WERI-Rb-1 (cell line): ENCODE data around the gene COMMD1.
A peak's percentile ranks its signal among the peaks of the same experiment; 100 is the strongest.
"Not testable (repeated sequence)": the region's sequence is repeated elsewhere in the genome, so short reads cannot be mapped to it uniquely, and the experiment has no call there.

ENCODE experiments used
- DNase-seq: peaks from one replicate; pipeline ENCODE4 v3.0.0-alpha.2; 2020
- H3K27ac ChIP-seq: fragments of 250-450 bp; sonication (Bioruptor Pico); 2 replicates; pipeline ENCODE4 v1.5.1; 2020; ENCODE audit warnings: mild to moderate bottlenecking, moderate library complexity
- H3K27me3 ChIP-seq: fragments of 250-450 bp; sonication (Bioruptor Pico); 2 replicates; pipeline ENCODE4 v1.5.1; 2021; ENCODE audit warnings: mild to moderate bottlenecking, low read depth, moderate library complexity; ENCODE audit not compliant: insufficient read depth, severe bottlenecking
- H3K36me3 ChIP-seq: fragments of 250-450 bp; sonication (Bioruptor Pico); 2 replicates; pipeline ENCODE4 v1.5.1; 2020; ENCODE audit warnings: mild to moderate bottlenecking, moderate library complexity
- H3K4me3 ChIP-seq: 2 replicates; pipeline ENCODE4 v1.5.1; 2011; ENCODE audit warnings: low read depth, mild to moderate bottlenecking, control low read depth, low read length
- H3K9me3 ChIP-seq: fragments of 250-450 bp; sonication (Bioruptor Pico); 2 replicates; pipeline ENCODE4 v1.5.1; 2021; ENCODE audit warnings: mild to moderate bottlenecking, moderate library complexity; ENCODE audit not compliant: severe bottlenecking
- TF ChIP-seq, protein P1 (sequence below): IDR thresholded peaks from 2 replicates; pipeline ENCODE4 v1.5.1; 2011; ENCODE audit warnings: low read depth, mild to moderate bottlenecking, control low read depth, inconsistent platforms, low read length

COMMD1 gene

DNA sequence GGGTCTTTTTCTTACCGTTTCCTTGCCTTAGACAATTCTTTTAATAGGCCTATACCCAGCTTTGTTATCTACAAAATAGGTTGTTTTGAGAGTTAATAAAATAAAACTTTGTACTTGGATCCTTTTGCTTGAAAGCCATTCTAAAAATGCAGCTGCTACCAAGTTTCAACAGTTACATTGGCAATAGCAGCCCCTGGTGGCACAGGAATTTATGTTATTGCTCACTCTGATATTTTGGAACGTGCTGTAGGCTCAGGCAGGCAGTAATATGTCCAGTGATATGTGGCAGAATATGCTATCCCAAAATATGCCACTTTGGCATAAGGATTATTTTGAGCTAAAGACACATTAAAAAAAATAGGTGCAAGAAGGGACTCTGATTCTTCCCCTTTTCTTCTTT is 6.7 kb upstream of the COMMD1 start:
- Histone ChIP-seq H3K4me3 (no peak overlapping the region), H3K27me3 (no peaks in the 10 kb centered on the region), H3K36me3 (no peaks in the 10 kb centered on the region), H3K27ac (no peak overlapping the region), H3K9me3 (no peaks in the 10 kb centered on the region)
- TF ChIP-seq, protein P1, sequence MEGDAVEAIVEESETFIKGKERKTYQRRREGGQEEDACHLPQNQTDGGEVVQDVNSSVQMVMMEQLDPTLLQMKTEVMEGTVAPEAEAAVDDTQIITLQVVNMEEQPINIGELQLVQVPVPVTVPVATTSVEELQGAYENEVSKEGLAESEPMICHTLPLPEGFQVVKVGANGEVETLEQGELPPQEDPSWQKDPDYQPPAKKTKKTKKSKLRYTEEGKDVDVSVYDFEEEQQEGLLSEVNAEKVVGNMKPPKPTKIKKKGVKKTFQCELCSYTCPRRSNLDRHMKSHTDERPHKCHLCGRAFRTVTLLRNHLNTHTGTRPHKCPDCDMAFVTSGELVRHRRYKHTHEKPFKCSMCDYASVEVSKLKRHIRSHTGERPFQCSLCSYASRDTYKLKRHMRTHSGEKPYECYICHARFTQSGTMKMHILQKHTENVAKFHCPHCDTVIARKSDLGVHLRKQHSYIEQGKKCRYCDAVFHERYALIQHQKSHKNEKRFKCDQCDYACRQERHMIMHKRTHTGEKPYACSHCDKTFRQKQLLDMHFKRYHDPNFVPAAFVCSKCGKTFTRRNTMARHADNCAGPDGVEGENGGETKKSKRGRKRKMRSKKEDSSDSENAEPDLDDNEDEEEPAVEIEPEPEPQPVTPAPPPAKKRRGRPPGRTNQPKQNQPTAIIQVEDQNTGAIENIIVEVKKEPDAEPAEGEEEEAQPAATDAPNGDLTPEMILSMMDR, result peak; percentile 63
- peak; percentile 32 for DNase-seq

DNA sequence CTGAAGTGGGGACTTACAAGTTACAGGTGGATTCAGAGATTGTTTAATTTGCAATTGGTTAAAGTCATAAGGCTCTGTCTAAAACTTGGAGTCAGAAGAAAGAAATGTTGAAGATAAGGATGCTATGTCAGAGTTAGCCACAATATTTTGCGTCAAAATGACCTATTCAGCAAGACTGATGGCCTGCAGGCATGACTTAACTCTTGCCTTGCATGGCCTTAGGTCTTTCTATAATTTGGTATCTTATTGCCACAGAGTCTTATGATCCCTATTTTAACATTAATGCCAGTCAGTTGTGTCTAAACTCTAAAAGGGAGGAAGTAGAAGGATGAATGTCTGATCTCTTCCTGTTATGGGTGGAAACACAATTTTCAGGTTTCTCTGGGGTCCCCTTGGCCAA is 5.2 kb upstream of the COMMD1 start:
- Histone ChIP-seq H3K27ac (no peak overlapping the region), H3K4me3 (no peak overlapping the region), H3K36me3 (no peaks in the 10 kb centered on the region), H3K9me3 (no peaks in the 10 kb centered on the region), H3K27me3 (no peaks in the 10 kb centered on the region)
- TF ChIP-seq, protein P1, result no peak
- DNase-seq, result no peak

DNA sequence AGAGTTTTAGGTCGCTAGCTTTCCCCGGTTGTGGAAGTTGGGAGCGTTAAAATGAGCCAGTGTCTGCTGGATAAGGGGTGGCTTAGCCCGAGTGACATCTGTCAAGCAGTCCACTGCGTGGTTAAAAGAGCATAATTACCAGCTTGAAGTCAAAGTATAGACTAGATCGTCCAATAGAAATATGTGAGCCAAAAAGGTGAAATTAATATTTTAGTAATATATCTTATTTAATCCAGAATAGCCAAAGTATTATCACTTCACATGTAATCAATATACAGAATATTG is 654 bp downstream of the COMMD1 start:
- Histone ChIP-seq H3K4me3 (peak overlapping the region; percentile 70), H3K9me3 (no peaks in the 10 kb centered on the region), H3K27ac (peak overlapping the region; percentile 58; the same call in 1 of the 2 replicates), H3K36me3 (no peaks in the 10 kb centered on the region), H3K27me3 (no peaks in the 10 kb centered on the region)
- TF ChIP-seq, protein P1, result no peak
- DNase-seq, result peak; percentile 24

DNA sequence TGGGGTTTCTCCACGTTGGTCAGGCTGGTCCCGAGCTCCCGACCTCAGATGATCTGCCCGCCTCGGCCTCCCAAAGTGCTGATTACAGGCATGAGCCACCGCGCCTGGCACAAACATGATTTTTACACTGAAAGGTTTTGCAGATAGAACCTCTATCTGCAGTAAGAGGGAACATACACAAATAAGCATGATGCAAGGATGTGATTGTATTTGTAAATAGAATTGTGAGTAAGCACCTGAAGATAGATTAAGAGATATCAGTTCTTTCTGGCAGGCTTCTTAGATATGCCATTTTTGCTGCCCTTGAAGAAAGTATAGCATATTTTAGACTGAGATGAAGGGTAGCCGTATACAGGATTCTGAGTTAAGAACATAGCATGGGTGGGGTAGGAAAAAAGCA is 3.6 kb downstream of the COMMD1 start:
- Histone ChIP-seq H3K27ac (no peak overlapping the region), H3K9me3 (no peaks in the 10 kb centered on the region), H3K36me3 (no peaks in the 10 kb centered on the region), H3K4me3 (no peak overlapping the region), H3K27me3 (no peaks in the 10 kb centered on the region)
- TF ChIP-seq, protein P1, result no peak
- DNase-seq, result no peak

DNA sequence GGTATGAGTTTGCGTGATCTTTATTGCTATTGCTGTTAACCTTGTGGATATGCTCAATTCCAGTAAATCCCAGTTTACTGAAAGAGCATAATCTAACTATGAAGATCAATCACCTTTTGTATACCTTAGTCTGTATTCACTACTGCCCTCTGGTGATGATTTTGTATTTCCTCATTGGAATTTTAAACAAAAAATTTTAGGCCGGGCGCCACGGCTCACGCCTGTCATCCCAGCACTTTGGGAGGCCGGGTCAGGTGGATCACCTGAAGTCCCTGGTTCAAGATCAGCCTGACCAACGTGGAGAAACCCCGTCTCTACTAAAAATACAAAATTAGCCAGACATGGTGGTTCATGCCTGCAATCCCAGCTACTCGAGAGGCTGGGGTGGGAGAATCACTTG is 5.1 kb downstream of the COMMD1 start:
- H3K27me3 ChIP-seq, result no peaks in the 10 kb centered on the region
- no peaks in the 10 kb centered on the region for H3K9me3 ChIP-seq
- H3K36me3 ChIP-seq, result no peaks in the 10 kb centered on the region
- H3K27ac ChIP-seq, result no peak overlapping the region
- no peak overlapping the region for H3K4me3 ChIP-seq
- TF ChIP-seq, protein P1, result peak; percentile 21; the same call in 1 of the 2 replicates
- DNase-seq, result no peak

DNA sequence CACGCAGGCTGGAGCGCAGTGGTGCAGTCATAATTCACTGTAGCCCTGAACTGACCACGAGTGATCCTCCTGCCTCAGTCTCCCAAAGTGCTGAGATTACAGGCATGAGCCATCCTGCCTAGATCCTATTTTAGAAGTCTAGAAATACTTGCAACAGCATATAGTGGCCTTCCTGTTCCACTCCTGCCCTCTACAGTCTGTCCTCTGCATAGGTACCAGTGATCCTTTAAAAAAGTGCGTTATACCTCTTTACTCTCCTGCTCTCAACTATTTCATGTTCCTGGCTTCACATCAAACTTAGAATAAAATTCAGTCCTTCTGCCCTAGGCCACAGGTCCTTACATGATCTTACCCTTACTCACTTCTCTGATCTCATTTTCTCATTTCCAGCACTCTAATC is 6.0 kb downstream of the COMMD1 start:
- no peaks in the 10 kb centered on the region for H3K27me3 ChIP-seq

DNA sequence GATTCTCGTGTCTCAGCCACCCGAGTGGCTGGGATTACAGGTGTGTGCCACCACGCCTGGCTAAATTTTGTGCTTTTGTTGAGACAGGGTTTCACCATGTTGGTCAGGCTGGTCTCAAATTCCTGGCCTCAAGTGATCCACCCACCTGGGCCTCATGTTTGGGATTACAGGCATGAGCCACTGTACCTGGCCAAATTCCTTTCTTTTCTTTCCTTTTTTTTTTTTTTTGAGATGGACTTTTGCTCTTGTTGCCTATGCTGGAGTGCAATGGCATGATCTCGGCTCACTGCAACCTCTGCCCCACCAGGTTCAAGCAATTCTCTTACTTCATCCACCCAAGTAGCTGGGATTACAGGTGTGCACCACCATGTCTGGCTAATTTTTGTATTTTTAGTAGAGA is 9.3 kb downstream of the COMMD1 start:
- H3K9me3 ChIP-seq, H3K36me3 ChIP-seq, H3K4me3 ChIP-seq, DNase-seq, H3K27me3 ChIP-seq, H3K27ac ChIP-seq: not testable (repeated sequence)

More for the DNA sequence above, 6.0 kb downstream of the COMMD1 start:
- TF ChIP-seq, protein P1, result peak; percentile 76
- Histone ChIP-seq H3K36me3 (no peaks in the 10 kb centered on the region), H3K4me3 (no peak overlapping the region), H3K9me3 (no peaks in the 10 kb centered on the region), H3K27ac (no peak overlapping the region)
- DNase-seq, result peak; percentile 28
